Measurements from ENCODE around the gene PSMA1.
A peak's percentile ranks its signal among the peaks of the same experiment; 100 is the strongest.
"Not testable (repeated sequence)": the region's sequence is repeated elsewhere in the genome, so short reads cannot be mapped to it uniquely, and the experiment has no call there.

PSMA1 gene

GRCh38 chr11:14519917-14520746 is at the start of gene PSMA1:
PSMA1 (minus strand) TSS chr11:14520386; CDS start chr11:14520299, 87 bp downstream.
- peak; percentile 98 for DNase-seq

- not testable (repeated sequence) for DNase-seq
Measured at GRCh38 chr11:14569516-14569915, 49.3 kb upstream of the PSMA1 start.

GRCh38 chr11:14567064-14567651 is 47.0 kb upstream of the PSMA1 start:
- DNase-seq: no peak

- DNase-seq: no peak
Measured at GRCh38 chr11:14566331-14567063, 46.3 kb upstream of the PSMA1 start.

- DNase-seq: no peak
Measured at GRCh38 chr11:14565845-14566244, 45.7 kb upstream of the PSMA1 start.

GRCh38 chr11:14555818-14556217 is 35.6 kb upstream of the PSMA1 start:
- DNase-seq: no peak

- no peak for DNase-seq
Measured at GRCh38 chr11:14554959-14555358, 34.8 kb upstream of the PSMA1 start.

GRCh38 chr11:14552089-14552488 is 31.9 kb upstream of the PSMA1 start:
- DNase-seq: no peak

- no peak for DNase-seq
Measured at GRCh38 chr11:14551380-14551779, 31.2 kb upstream of the PSMA1 start.

GRCh38 chr11:14549891-14550290 is 29.7 kb upstream of the PSMA1 start:
- no peak for DNase-seq

- no peak for DNase-seq
Measured at GRCh38 chr11:14547440-14547839, 27.3 kb upstream of the PSMA1 start.

- no peak for DNase-seq
Measured at GRCh38 chr11:14546672-14547071, 26.5 kb upstream of the PSMA1 start.

GRCh38 chr11:14544611-14545010 is 24.4 kb upstream of the PSMA1 start:
- DNase-seq: no peak

GRCh38 chr11:14543260-14543659 is 23.1 kb upstream of the PSMA1 start:
- DNase-seq: no peak

GRCh38 chr11:14542324-14542723 is 22.1 kb upstream of the PSMA1 start:
- DNase-seq: peak; percentile 95

GRCh38 chr11:14541192-14541947 is 21.2 kb upstream of the PSMA1 start:
- peak; percentile 14 for DNase-seq

- peak; percentile 28 for DNase-seq
Measured at GRCh38 chr11:14539982-14540421, 19.8 kb upstream of the PSMA1 start.

- no peak for DNase-seq
Measured at GRCh38 chr11:14538926-14539554, 18.9 kb upstream of the PSMA1 start.

GRCh38 chr11:14538271-14538925 is 18.2 kb upstream of the PSMA1 start:
- DNase-seq: no peak

- DNase-seq: peak; percentile 55
Measured at GRCh38 chr11:14537134-14537599, 17.0 kb upstream of the PSMA1 start.

- DNase-seq: not testable (repeated sequence)
Measured at GRCh38 chr11:14535166-14535565, 15.0 kb upstream of the PSMA1 start.

- no peak for DNase-seq
Measured at GRCh38 chr11:14529951-14530350, 9.8 kb upstream of the PSMA1 start.

Data from NCI-H69 (cell line).